Measurements from ENCODE around the gene CLDN4.
"Not testable (repeated sequence)": the region's sequence is repeated elsewhere in the genome, so short reads cannot be mapped to it uniquely, and the experiment has no call there.

Gene CLDN4

DNA sequence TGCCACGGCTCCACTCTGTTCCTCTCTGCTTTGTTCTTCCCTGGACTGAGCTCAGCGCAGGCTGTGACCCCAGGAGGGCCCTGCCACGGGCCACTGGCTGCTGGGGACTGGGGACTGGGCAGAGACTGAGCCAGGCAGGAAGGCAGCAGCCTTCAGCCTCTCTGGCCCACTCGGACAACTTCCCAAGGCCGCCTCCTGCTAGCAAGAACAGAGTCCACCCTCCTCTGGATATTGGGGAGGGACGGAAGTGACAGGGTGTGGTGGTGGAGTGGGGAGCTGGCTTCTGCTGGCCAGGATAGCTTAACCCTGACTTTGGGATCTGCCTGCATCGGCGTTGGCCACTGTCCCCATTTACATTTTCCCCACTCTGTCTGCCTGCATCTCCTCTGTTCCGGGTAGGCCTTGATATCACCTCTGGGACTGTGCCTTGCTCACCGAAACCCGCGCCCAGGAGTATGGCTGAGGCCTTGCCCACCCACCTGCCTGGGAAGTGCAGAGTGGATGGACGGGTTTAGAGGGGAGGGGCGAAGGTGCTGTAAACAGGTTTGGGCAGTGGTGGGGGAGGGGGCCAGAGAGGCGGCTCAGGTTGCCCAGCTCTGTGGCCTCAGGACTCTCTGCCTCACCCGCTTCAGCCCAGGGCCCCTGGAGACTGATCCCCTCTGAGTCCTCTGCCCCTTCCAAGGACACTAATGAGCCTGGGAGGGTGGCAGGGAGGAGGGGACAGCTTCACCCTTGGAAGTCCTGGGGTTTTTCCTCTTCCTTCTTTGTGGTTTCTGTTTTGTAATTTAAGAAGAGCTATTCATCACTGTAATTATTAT is 1.2 kb downstream of the CLDN4 start:
- DNase-seq (ENCODE audit: low read depth, low spot score): no peak
- Histone ChIP-seq H3K36me3 (ENCODE audit: insufficient read depth, insufficient read length, low read length) (no peaks in the 10 kb centered on the region), H3K9ac (ENCODE audit: insufficient read length, low read depth) (peak overlapping the region; percentile 26), H3K27me3 (ENCODE audit: insufficient read depth, insufficient read length) (no peaks in the 10 kb centered on the region), H3K4me3 (ENCODE audit: insufficient read length, low read depth) (peak overlapping the region; percentile 5), H3K4me1 (ENCODE audit: insufficient read depth, insufficient read length) (peaks cover 23% of the 10 kb centered on the region), H3K9me3 (ENCODE audit: insufficient read depth, low read length) (no peaks in the 10 kb centered on the region; the same call in 1 of the 2 replicates)
- TF ChIP-seq SUZ12 (IDR thresholded peaks at IDR 0.05; ENCODE audit: extremely low read depth, insufficient read depth, insufficient read length) (no peak), ZNF274 (IDR thresholded peaks at IDR 0.05; ENCODE audit: low read depth, low read length) (no peak)

- Histone ChIP-seq H3K9me3 (ENCODE audit: insufficient read depth, low read length) (no peaks in the 10 kb centered on the region; the same call in 1 of the 2 replicates), H3K36me3 (ENCODE audit: insufficient read depth, insufficient read length, low read length) (no peaks in the 10 kb centered on the region), H3K27me3 (ENCODE audit: insufficient read depth, insufficient read length) (no peaks in the 10 kb centered on the region), H3K4me1 (ENCODE audit: insufficient read depth, insufficient read length) (peaks cover 19% of the 10 kb centered on the region), H3K4me3 (ENCODE audit: insufficient read length, low read depth) (no peak overlapping the region), H3K9ac (ENCODE audit: insufficient read length, low read depth) (peak overlapping the region; percentile 42)
- TF ChIP-seq YY1 (IDR thresholded peaks at IDR 0.05; ENCODE audit: insufficient read depth, insufficient read length) (no peak), SUZ12 (IDR thresholded peaks at IDR 0.05; ENCODE audit: extremely low read depth, insufficient read depth, insufficient read length) (no peak), ZNF274 (IDR thresholded peaks at IDR 0.05; ENCODE audit: low read depth, low read length) (no peak)
- no peak for DNase-seq (ENCODE audit: low read depth, low spot score)
Observed at GRCh38 chr7:73832806-73833205, 2.0 kb downstream of the CLDN4 start.

DNA sequence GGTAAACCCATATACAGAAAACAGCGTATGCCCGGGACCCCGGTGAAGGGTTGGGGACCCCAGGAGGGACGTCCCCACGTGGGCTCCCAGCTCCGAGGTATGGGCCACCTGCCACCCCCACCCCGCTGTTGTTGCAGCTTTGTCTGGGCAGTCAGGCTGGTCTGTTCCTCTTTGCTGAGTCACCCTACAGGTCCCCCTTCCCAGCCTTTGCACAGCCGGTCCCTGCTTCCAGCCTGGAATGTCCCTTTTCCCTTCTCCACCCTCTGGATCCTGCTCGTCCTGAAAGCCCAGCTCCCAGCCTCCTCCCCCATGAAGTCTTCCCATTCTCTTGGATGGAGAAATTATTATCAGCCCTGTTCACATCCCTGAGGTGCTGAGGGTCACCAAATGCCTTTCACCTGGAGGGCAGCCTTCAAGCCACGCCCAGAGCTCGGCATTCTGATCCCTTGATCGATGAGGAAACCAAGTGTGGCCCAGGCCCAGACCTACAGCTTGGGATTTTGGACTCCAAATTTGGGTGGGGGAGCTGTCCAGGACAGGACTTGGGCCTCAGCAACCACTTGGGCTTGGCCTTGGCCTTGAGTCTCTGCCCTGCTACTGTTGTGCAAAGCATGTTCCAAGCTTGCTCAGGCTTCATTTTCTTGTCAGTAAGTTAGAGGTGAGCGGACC is 2.6 kb downstream of the CLDN4 start:
- Histone ChIP-seq H3K4me1 (ENCODE audit: insufficient read depth, insufficient read length) (peaks cover 19% of the 10 kb centered on the region), H3K27me3 (ENCODE audit: insufficient read depth, insufficient read length) (no peaks in the 10 kb centered on the region), H3K36me3 (ENCODE audit: insufficient read depth, insufficient read length, low read length) (no peaks in the 10 kb centered on the region), H3K9me3 (ENCODE audit: insufficient read depth, low read length) (no peaks in the 10 kb centered on the region; the same call in 1 of the 2 replicates), H3K4me3 (ENCODE audit: insufficient read length, low read depth) (no peak overlapping the region), H3K9ac (ENCODE audit: insufficient read length, low read depth) (no peak overlapping the region)
- no peak for TF ChIP-seq SUZ12 (IDR thresholded peaks at IDR 0.05; ENCODE audit: extremely low read depth, insufficient read depth, insufficient read length)
- DNase-seq (ENCODE audit: low read depth, low spot score): no peak

DNA sequence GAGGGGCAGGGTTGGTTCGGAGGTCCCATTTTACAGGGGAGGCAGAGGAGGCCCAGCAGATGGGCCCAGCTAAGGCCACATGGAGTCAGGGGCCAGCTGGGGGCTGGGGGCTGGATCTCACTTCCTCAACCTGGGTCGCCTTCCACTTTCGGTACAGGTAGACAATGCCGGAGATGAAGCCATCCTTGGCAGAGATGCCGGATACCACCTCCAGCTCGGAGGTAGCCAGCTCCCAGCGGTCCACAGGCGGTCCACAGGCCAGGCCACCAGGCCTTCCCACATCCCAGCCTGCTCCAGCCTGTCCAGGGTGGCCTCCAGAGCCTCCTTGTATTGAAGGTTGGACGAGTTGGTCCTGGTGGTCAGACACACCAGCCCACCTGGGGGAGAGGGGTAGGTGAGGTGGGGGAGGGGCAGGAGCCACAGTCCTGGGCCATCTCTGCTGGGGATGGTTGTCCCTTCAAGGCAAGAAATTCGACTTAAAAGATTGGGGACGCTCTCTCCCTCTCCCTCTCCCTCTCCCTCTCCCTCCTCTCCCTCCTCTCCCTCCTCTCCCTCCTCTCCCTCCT is 3.9 kb downstream of the CLDN4 start:
- Histone ChIP-seq H3K9me3 (ENCODE audit: insufficient read depth, low read length) (no peaks in the 10 kb centered on the region; the same call in 1 of the 2 replicates), H3K36me3 (ENCODE audit: insufficient read depth, insufficient read length, low read length) (no peaks in the 10 kb centered on the region), H3K27me3 (ENCODE audit: insufficient read depth, insufficient read length) (no peaks in the 10 kb centered on the region), H3K4me1 (ENCODE audit: insufficient read depth, insufficient read length) (peaks cover 19% of the 10 kb centered on the region), H3K9ac (ENCODE audit: insufficient read length, low read depth) (no peak overlapping the region), H3K4me3 (ENCODE audit: insufficient read length, low read depth) (no peak overlapping the region)
- TF ChIP-seq SUZ12 (IDR thresholded peaks at IDR 0.05; ENCODE audit: extremely low read depth, insufficient read depth, insufficient read length) (no peak), YY1 (IDR thresholded peaks at IDR 0.05; ENCODE audit: insufficient read depth, insufficient read length) (no peak), ZNF274 (IDR thresholded peaks at IDR 0.05; ENCODE audit: low read depth, low read length) (no peak)
- DNase-seq (ENCODE audit: low read depth, low spot score): no peak

- H3K9me3 ChIP-seq (ENCODE audit: insufficient read depth, low read length); H3K4me3 ChIP-seq (ENCODE audit: insufficient read length, low read depth); H3K4me1 ChIP-seq (ENCODE audit: insufficient read depth, insufficient read length); DNase-seq (ENCODE audit: low read depth, low spot score); H3K27me3 ChIP-seq (ENCODE audit: insufficient read depth, insufficient read length); H3K36me3 ChIP-seq (ENCODE audit: insufficient read depth, insufficient read length, low read length); H3K9ac ChIP-seq (ENCODE audit: insufficient read length, low read depth): not testable (repeated sequence)
Observed at GRCh38 chr7:73837167-73837566, 6.4 kb downstream of the CLDN4 start.

DNA sequence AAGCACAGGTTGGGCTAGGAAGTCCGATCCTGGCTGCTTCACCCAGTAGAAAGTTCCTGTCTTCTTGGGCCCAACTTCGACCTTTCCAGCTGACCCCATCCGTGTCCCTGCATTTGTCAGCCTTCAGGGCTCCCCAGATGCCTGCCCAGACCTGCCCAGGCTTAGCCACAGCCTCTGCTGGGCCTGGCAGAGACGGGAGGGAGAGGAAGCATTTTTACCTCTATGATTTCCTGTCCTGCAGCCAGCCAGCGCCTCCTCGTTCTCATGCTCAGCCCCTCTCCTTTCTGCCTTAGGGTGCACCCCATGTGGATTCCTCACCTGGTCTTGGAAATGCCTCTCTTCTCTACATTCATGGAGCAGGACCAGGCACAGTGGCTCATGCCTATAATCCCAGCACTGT is 7.8 kb downstream of the CLDN4 start:
- Histone ChIP-seq H3K9me3 (ENCODE audit: insufficient read depth, low read length) (no peaks in the 10 kb centered on the region; the same call in 1 of the 2 replicates), H3K4me1 (ENCODE audit: insufficient read depth, insufficient read length) (peaks cover 2% of the 10 kb centered on the region), H3K36me3 (ENCODE audit: insufficient read depth, insufficient read length, low read length) (no peaks in the 10 kb centered on the region), H3K9ac (ENCODE audit: insufficient read length, low read depth) (no peak overlapping the region), H3K27me3 (ENCODE audit: insufficient read depth, insufficient read length) (no peaks in the 10 kb centered on the region), H3K4me3 (ENCODE audit: insufficient read length, low read depth) (no peak overlapping the region)
- TF ChIP-seq SUZ12 (IDR thresholded peaks at IDR 0.05; ENCODE audit: extremely low read depth, insufficient read depth, insufficient read length): no peak
- TF ChIP-seq ZNF274 (IDR thresholded peaks at IDR 0.05; ENCODE audit: low read depth, low read length): no peak
- TF ChIP-seq YY1 (IDR thresholded peaks at IDR 0.05; ENCODE audit: insufficient read depth, insufficient read length): no peak
- DNase-seq (ENCODE audit: low read depth, low spot score): no peak

- no peaks in the 10 kb centered on the region; the same call in 1 of the 2 replicates for H3K9me3 ChIP-seq (ENCODE audit: insufficient read depth, low read length)
- peaks cover 2% of the 10 kb centered on the region for H3K4me1 ChIP-seq (ENCODE audit: insufficient read depth, insufficient read length)
- H3K4me3 ChIP-seq (ENCODE audit: insufficient read length, low read depth): no peak overlapping the region
- H3K27me3 ChIP-seq (ENCODE audit: insufficient read depth, insufficient read length): no peaks in the 10 kb centered on the region
- no peak for DNase-seq (ENCODE audit: low read depth, low spot score)
- H3K36me3 ChIP-seq (ENCODE audit: insufficient read depth, insufficient read length, low read length): no peaks in the 10 kb centered on the region
- H3K9ac ChIP-seq (ENCODE audit: insufficient read length, low read depth): no peak overlapping the region
- TF ChIP-seq ZNF274 (IDR thresholded peaks at IDR 0.05; ENCODE audit: low read depth, low read length) (no peak), SUZ12 (IDR thresholded peaks at IDR 0.05; ENCODE audit: extremely low read depth, insufficient read depth, insufficient read length) (no peak), YY1 (IDR thresholded peaks at IDR 0.05; ENCODE audit: insufficient read depth, insufficient read length) (no peak)
Observed at GRCh38 chr7:73839290-73839689, 8.5 kb downstream of the CLDN4 start.
